NT2/D1 (cell line): Measurements from ENCODE around the gene TUBA4A.

Experiments used
- SUZ12 ChIP-seq: IDR thresholded peaks from 2 replicates; pipeline ENCODE4 v1.6.1; 2011; ENCODE audit not compliant: insufficient read length, insufficient read depth; ENCODE audit errors: extremely low read depth
- YY1 ChIP-seq: IDR thresholded peaks from 2 replicates; pipeline ENCODE4 v1.6.1; 2011; ENCODE audit not compliant: insufficient read length, insufficient read depth
- ZNF274 ChIP-seq: IDR thresholded peaks from 2 replicates; pipeline ENCODE4 v1.6.1; 2011; ENCODE audit warnings: mild to moderate bottlenecking, low read depth, low read length

DNA sequence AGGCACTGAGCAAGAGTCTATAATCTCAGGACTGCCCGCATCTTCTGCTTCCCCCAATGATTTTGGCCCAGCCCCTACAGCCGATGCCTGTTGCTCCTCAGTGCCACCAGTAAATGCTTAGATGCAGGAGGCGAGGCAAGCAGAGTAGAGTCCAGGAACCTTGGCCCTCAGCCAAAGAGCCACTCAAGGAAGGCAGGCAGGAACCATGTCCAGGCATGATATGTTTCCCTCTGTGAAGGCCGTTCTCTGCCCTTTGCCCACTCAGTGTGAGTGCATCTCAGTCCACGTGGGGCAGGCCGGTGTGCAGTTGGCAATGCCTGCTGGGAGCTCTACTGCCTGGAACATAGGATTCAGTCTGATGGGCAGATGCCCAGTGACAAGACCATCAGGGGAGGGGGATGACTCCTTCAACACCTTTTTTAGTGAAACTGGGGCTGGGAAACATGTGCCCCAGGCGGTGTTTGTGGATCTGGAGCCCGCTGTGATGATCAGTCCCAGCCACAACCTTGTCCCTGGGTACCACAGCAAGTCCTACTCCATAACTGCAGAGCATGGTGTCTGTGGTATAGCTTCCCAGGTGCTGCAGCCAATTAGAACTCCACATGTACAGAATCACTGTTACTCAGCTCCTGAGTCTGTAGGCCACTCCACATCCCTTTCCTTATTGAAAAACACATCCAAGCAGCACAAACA is 15.8 kb upstream of the TUBA4A start:
- TF ChIP-seq ZNF274 (no peak), YY1 (no peak), SUZ12 (no peak)
